Neural cell (in vitro differentiated cells): ENCODE data around the gene GXYLT2. TPM values are rescaled to one million over a fixed set of nuclear protein-coding genes. Genes with fewer than 3 reads are reported as not detected.

Experiments used
- H2AFZ ChIP-seq: fragments of 200-600, 300-800 bp; sonication (generic), shearing (Covaris generic); 2 replicates; pipeline ENCODE4 v1.6.0; 2014; ENCODE audit warnings: low read depth, mild to moderate bottlenecking, antibody characterized with exemption, low read length, moderate library complexity
- H3F3A ChIP-seq: fragments of 200-600 bp; shearing (Covaris generic); 2 replicates; pipeline ENCODE4 v1.6.1; 2016; ENCODE audit warnings: mild to moderate bottlenecking, moderate library complexity, mixed read lengths, antibody characterized with exemption, low read length; ENCODE audit not compliant: insufficient read depth, poor library complexity, severe bottlenecking
- H3K27ac ChIP-seq: fragments of 200-600, 300-800 bp; sonication (generic), shearing (Covaris generic); 2 replicates; pipeline ENCODE4 v1.5.1; 2014; ENCODE audit warnings: mild to moderate bottlenecking, low read length, moderate library complexity
- H3K27me3 ChIP-seq: fragments of 300-800, 200-600 bp; sonication (generic), shearing (Covaris generic); 2 replicates; pipeline ENCODE4 v1.6.0; 2014; ENCODE audit warnings: mild to moderate bottlenecking, low read depth, low read length, moderate library complexity; ENCODE audit not compliant: insufficient read depth
- H3K36me3 ChIP-seq: fragments of 300-800, 200-600 bp; sonication (generic), shearing (Covaris generic); 2 replicates; pipeline ENCODE4 v1.5.1; 2014; ENCODE audit warnings: mild to moderate bottlenecking, antibody characterized with exemption, low read length, moderate library complexity; ENCODE audit not compliant: insufficient read depth
- H3K4me2 ChIP-seq: fragments of 300-800, 200-600 bp; sonication (generic), shearing (Covaris generic); 2 replicates; pipeline ENCODE4 v1.6.0; 2014; ENCODE audit warnings: mild to moderate bottlenecking, low read length
- H3K4me3 ChIP-seq: fragments of 300-800, 200-600 bp; sonication (generic), shearing (Covaris generic); 2 replicates; pipeline ENCODE4 v1.5.1; 2014; ENCODE audit warnings: mild to moderate bottlenecking, low read length, moderate library complexity
- H3K79me2 ChIP-seq: fragments of 200-600 bp; shearing (Covaris generic); replicated peaks from 2 replicates; pipeline ENCODE4 v1.6.0; 2014; ENCODE audit warnings: mild to moderate bottlenecking, low read length, moderate library complexity; ENCODE audit not compliant: insufficient read depth
- H3K9ac ChIP-seq: fragments of 300-800, 200-600 bp; sonication (generic), shearing (Covaris generic); 2 replicates; pipeline ENCODE4 v1.6.1; 2016; ENCODE audit warnings: mild to moderate bottlenecking, low read length, mixed read lengths
- H3K9me2 ChIP-seq: fragments of 200-600 bp; shearing (Covaris generic); 2 replicates; pipeline ENCODE4 v1.6.1; 2016; ENCODE audit warnings: mild to moderate bottlenecking, low read length, mixed read lengths; ENCODE audit not compliant: insufficient read depth
- H3K9me3 ChIP-seq: fragments of 200-600, 300-800 bp; sonication (generic), shearing (Covaris generic); 2 replicates; pipeline ENCODE4 v1.6.1; 2016; ENCODE audit warnings: mild to moderate bottlenecking, mixed run types, low read length, moderate library complexity, mixed read lengths
- H4K20me1 ChIP-seq: fragments of 200-600 bp; shearing (Covaris generic); 2 replicates; pipeline ENCODE4 v1.6.1; 2016; ENCODE audit warnings: mild to moderate bottlenecking, mixed run types; ENCODE audit not compliant: insufficient read depth
- EP300 ChIP-seq: fragments of 450-650 bp; conservative IDR thresholded peaks from 2 replicates; pipeline ENCODE4 v1.6.1; 2014; ENCODE audit warnings: antibody characterized with exemption, mild to moderate bottlenecking, moderate library complexity; ENCODE audit not compliant: poor library complexity, severe bottlenecking
- EZH2 ChIP-seq: fragments of 200-600, 300-800 bp; shearing (Covaris generic), sonication (generic); IDR thresholded peaks from 2 replicates; pipeline ENCODE4 v1.6.1; 2014; ENCODE audit warnings: antibody characterized with exemption, low read length, borderline replicate concordance, mild to moderate bottlenecking; ENCODE audit not compliant: insufficient read depth, poor library complexity, severe bottlenecking
- MXI1 ChIP-seq: fragments of 450-650 bp; conservative IDR thresholded peaks from 2 replicates; pipeline ENCODE4 v1.6.1; 2014; ENCODE audit warnings: antibody characterized with exemption, mild to moderate bottlenecking; ENCODE audit not compliant: poor library complexity, severe bottlenecking
- POLR2AphosphoS5 ChIP-seq: IDR thresholded peaks from 2 replicates; pipeline ENCODE4 v1.6.1; 2012
- RAD21 ChIP-seq: fragments of 450-650 bp; conservative IDR thresholded peaks from 2 replicates; pipeline ENCODE4 v1.6.1; 2014; ENCODE audit warnings: antibody characterized with exemption, mild to moderate bottlenecking, moderate library complexity
- REST ChIP-seq: IDR thresholded peaks from 2 replicates; pipeline ENCODE4 v1.6.1; 2012; ENCODE audit warnings: borderline replicate concordance
- SMC3 ChIP-seq: fragments of 450-650 bp; conservative IDR thresholded peaks from 2 replicates; pipeline ENCODE4 v1.6.1; 2014; ENCODE audit warnings: antibody characterized with exemption, mild to moderate bottlenecking, moderate library complexity; ENCODE audit not compliant: poor library complexity
- TAF1 ChIP-seq: IDR thresholded peaks from 2 replicates; pipeline ENCODE4 v1.6.1; 2012; ENCODE audit warnings: low read depth
- polyA plus RNA-seq: library from polyadenylated mRNA; depleted of rRNA; stranded (reverse); fragments of >200 nt; gene quantifications from 2 replicates; pipeline ENCODE4 v1.2.3, GENCODE V29; 2014
- TF ChIP-seq, protein P1 (sequence below): fragments of 450-650 bp; IDR thresholded peaks from 2 replicates; pipeline ENCODE4 v1.5.1; 2014; ENCODE audit warnings: antibody characterized with exemption, mild to moderate bottlenecking, moderate library complexity; ENCODE audit not compliant: poor library complexity, severe bottlenecking

The GXYLT2 gene
- polyA plus RNA-seq, 1 donor from 2014 or later: 0.48 TPM

- Histone ChIP-seq H3K9ac (no peak overlapping the region), H3K27ac (no peak overlapping the region)
Observed at GRCh38 chr3:72974956-72975355, 87.1 kb downstream of the GXYLT2 start.

GRCh38 chr3:72976281-72976741 lies 88.5 kb downstream of the GXYLT2 start:
- H4K20me1 ChIP-seq: no peaks in the 10 kb centered on the region
- TF ChIP-seq TAF1 (no peak), EZH2 (no peak), EP300 (no peak), RAD21 (no peak), MXI1 (no peak), POLR2AphosphoS5 (no peak), SMC3 (no peak), REST (no peak)
- TF ChIP-seq, protein P1, sequence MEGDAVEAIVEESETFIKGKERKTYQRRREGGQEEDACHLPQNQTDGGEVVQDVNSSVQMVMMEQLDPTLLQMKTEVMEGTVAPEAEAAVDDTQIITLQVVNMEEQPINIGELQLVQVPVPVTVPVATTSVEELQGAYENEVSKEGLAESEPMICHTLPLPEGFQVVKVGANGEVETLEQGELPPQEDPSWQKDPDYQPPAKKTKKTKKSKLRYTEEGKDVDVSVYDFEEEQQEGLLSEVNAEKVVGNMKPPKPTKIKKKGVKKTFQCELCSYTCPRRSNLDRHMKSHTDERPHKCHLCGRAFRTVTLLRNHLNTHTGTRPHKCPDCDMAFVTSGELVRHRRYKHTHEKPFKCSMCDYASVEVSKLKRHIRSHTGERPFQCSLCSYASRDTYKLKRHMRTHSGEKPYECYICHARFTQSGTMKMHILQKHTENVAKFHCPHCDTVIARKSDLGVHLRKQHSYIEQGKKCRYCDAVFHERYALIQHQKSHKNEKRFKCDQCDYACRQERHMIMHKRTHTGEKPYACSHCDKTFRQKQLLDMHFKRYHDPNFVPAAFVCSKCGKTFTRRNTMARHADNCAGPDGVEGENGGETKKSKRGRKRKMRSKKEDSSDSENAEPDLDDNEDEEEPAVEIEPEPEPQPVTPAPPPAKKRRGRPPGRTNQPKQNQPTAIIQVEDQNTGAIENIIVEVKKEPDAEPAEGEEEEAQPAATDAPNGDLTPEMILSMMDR: no peak

More at GRCh38 chr3:72974956-72975355, 87.1 kb downstream of the GXYLT2 start:
- Histone ChIP-seq H3K79me2 (no peaks in the 10 kb centered on the region), H3F3A (no peaks in the 10 kb centered on the region), H2AFZ (no peak overlapping the region), H3K27me3 (no peaks in the 10 kb centered on the region), H3K9me3 (no peaks in the 10 kb centered on the region), H3K4me2 (no peak overlapping the region), H3K36me3 (no peaks in the 10 kb centered on the region), H3K4me3 (no peak overlapping the region), H3K9me2 (no peaks in the 10 kb centered on the region), H4K20me1 (no peaks in the 10 kb centered on the region)
- TF ChIP-seq POLR2AphosphoS5 (no peak), EZH2 (no peak)

More at GRCh38 chr3:72976281-72976741, 88.5 kb downstream of the GXYLT2 start:
- Histone ChIP-seq H3K36me3 (no peaks in the 10 kb centered on the region), H3F3A (no peaks in the 10 kb centered on the region), H3K9ac (no peak overlapping the region), H3K27me3 (no peaks in the 10 kb centered on the region), H3K4me2 (no peak overlapping the region), H3K9me2 (no peaks in the 10 kb centered on the region), H3K9me3 (no peaks in the 10 kb centered on the region), H3K27ac (no peak overlapping the region), H2AFZ (no peak overlapping the region), H3K4me3 (no peak overlapping the region), H3K79me2 (no peaks in the 10 kb centered on the region)
